ENCODE data around the gene TIMM13.
"Not testable (repeated sequence)": the region's sequence is repeated elsewhere in the genome, so short reads cannot be mapped to it uniquely, and the experiment has no call there.

Gene TIMM13

GRCh38 chr19:2431318-2432055, 4.1 kb upstream of the TIMM13 start:
- no peak for DNase-seq (ENCODE audit: low read depth in 2 of 2)

GRCh38 chr19:2429917-2430535, 2.6 kb upstream of the TIMM13 start:
- no peak for DNase-seq (ENCODE audit: low read depth in 2 of 2)

DNA sequence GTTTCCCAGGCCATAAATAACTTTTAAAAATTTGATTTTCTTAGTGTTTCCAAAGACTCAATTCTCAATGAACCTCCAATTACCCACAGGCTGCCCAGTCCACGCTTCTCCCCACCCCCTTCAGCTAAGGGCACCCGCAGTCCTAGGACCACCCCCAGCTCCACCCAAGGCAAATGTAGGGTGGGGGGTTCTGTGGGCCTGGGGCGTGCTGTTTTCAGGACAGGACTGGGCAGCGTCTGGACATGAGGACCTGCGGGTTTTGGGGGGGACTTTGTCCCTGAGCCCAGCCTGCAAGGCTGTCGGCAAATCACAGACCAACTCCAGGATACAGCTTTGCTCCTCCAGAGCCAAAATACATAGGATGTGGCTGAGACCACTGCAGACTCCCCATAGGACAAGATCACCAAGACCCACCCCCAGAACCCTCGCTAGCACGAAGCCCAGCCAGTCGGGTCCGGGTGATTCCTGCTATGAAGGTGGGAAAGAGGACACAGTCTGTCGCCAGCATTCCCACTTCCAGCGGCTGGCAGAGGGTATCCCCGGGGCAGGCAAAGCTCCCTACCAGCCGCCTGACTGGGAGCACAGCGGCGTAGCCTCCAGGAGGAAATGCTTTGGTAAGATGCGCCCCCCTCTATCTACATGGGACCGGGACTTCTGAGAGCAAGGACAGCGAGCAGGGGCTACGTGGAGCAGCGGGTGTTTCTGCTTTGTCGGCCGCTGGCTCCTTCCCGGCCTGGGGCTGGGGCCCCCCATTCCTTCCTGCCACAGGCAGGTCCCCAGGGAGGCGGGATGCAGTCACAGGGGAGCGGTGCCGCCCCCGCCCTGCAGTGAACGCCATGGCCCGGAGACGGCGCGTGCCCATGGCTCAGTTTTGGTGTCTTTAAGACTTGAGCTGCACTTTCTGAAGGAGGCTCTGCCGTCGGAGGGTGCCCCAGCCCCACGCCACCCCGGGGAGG, 1.6 kb upstream of the TIMM13 start:
- DNase-seq (ENCODE audit: low read depth in 2 of 2) = no peak

DNA sequence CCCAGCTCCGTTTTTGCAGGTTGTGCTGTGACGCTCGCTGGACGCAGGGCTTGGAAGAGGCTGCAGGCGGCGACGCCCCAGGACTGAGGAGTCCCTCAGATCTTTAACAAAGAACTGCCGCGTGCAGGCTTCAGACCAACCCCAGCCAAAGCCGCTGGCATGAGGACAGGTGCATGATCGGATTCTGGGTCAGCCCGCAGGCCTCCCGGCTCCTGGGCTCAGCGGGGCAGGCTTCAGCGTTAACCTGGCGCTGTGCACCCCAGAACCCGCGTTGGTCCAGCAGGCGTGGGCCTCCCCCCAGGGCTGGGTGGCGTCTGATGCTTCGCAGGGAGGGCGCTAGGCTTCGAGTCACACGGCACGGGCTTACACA, 920 bp upstream of the TIMM13 start:
- no peak for DNase-seq (ENCODE audit: low read depth in 2 of 2)

- peak; percentile 35 to 55 for DNase-seq (ENCODE audit: low read depth in 2 of 2)
Observed at GRCh38 chr19:2426611-2427428, 566 bp downstream of the TIMM13 start.

DNA sequence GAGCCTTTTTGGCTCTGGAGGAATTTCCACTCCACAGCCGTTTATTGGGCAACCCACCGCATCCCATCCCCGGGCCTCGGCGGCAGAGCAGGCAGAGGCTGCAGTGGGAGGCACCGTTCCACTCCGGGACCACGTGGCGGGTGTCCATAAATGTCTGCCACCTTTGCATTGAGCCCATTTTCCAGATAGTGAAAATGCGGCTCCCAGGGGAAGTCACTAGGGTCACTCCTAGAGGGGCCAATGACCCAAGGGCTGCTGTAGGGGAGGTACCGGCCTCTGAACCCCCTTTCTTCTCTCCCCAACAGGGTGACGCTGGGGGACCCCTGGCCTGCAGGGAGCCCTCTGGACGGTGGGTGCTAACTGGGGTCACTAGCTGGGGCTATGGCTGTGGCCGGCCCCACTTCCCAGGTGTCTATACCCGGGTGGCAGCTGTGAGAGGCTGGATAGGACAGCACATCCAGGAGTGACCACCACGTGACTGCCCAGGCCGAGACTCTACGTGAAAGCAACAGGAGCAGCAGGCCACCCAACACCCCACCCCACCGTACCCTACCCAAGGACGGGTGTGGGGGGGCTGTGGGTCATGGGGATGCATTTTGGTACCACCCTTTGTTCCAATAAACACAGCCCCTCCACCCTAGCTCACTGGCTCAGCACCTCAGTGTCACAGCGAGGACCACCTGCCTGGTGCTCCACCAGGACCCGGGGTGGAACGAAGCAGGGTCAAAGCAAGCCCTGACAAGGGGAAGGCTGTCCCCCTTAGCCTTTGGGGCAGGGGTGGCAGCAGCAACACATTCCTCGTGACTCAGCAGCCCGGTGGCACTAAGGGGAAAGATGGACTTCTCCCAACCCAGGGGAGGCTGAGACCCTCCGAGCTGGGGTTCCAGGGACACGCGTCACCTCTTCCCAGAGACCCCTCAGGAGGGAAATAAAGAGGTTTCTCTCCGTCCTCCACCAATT, 1.5 kb downstream of the TIMM13 start:
- DNase-seq (ENCODE audit: low read depth in 2 of 2) = no peak

DNA sequence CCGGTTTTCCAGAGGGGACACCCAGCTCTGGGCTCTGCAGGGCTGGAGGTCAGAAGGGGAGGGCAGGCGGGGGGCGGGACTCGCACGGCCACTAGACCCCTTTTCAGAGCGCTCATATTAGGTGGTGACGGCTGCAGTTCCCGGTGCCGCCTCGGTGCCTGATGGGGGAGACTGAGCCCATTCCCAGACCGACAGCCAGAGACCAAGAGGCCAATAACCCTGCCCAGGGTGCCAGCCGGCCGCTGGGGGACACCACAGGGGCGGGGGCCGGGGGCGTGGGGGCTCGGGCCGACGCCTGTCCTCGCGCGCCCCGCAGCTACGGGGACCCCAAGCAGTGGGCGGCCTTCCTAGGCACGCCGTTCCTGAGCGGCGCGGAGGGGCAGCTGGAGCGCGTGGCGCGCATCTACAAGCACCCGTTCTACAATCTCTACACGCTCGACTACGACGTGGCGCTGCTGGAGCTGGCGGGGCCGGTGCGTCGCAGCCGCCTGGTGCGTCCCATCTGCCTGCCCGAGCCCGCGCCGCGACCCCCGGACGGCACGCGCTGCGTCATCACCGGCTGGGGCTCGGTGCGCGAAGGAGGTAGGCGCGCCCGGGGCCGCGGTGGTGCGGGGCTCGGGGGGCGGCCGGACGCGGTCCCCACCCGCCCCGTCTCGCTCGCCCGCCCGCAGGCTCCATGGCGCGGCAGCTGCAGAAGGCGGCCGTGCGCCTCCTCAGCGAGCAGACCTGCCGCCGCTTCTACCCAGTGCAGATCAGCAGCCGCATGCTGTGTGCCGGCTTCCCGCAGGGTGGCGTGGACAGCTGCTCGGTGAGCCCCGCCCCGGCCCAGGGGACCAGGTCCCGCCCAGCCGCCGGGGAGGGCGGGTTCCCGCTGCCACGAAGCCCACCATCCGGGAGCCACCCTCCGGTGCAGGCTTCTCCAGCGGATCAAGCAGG, 2.4 kb downstream of the TIMM13 start:
- no peak for DNase-seq (ENCODE audit: low read depth in 2 of 2)

GRCh38 chr19:2423915-2424685, 3.3 kb downstream of the TIMM13 start:
- no peak for DNase-seq (ENCODE audit: low read depth in 2 of 2)

DNA sequence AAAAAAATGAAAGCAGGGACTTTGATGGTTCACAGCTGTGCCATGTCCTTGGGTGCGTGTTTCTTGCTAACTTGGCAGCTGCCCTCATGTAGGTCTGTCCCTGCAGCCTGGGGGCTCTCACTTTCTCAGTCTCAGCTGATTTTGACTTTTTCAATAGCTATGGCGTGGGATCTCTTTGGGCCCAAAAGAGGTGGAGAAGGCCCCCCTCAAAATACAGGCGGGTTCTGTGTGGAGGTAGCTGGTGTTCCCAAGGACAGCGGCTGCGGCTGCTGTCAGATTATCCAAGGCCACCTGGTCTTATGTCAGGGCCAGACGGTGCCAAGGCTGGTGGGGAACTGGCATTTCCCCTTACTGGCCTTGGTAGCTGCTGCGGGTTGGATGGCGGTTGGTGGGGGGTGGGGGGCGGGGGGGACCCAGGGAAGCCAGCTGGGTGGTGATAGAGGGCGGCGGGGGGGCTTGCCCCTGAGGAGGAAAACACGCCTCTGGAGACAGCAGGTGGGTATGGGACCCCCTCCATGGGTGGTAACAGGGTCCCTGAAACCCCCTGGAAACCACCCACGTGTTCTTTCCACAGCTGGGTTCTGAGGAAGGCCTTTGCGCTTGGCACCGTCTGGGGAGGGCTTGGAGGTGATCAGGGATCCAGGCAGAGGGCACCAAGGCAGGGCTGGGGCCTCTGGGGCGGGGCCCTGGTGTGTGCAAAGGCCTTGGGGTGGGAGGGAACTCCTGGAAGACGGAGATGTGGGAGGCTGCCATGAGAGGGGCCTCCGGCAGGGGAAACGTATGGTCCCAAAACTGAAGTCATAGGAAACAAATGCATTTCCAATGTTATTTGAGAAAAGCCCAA, 4.1 kb downstream of the TIMM13 start:
- DNase-seq (ENCODE audit: low read depth in 2 of 2) = no peak

- no peak for DNase-seq (ENCODE audit: low read depth in 2 of 2)
Observed at GRCh38 chr19:2421581-2422306, 5.6 kb downstream of the TIMM13 start.

DNA sequence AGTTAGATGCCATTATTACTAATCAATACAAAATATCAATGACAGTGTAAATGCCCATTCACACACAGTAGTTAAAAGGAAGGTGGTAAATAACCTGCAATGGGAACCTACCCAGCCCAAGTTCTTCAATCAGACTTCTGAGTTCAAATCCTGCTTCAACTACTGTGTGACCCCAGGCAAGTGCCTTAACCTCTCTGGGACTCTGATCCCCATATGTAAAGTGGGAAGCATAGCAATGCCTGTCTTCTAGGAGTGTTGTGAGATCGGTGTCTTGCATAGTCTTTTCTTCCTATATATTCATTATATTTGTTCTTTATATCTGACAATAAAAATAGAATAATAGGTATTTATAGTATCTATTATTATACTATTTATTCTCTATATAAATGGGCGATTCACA, 6.9 kb downstream of the TIMM13 start:
- DNase-seq (ENCODE audit: low read depth in 2 of 2) = no peak

GRCh38 chr19:2419754-2420153, 7.6 kb downstream of the TIMM13 start:
- no peak for DNase-seq (ENCODE audit: low read depth in 2 of 2)

- DNase-seq (ENCODE audit: low read depth in 2 of 2) = no peak
Observed at GRCh38 chr19:2417881-2418406, 9.4 kb downstream of the TIMM13 start.

DNA sequence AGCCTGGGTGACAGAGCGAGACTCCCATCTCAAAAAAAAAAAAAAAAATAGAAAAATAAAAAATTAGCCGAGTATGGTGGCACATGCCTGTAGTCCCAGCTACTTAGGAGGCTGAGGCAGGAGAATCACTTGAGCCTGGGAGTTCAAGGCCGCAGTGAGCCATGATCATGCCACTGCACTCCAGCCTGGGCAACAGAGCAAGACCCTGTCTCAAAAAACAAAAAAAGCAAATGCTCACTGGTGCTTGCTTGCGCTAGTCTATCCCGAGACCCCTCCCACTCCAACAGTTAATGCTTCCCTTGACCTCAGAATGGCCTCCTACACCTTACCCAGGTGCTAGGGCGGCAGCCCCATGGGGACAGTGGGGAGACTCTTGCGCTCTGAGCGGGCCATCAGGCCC, 9.9 kb downstream of the TIMM13 start:
- DNase-seq (ENCODE audit: low read depth in 2 of 2) = not testable (repeated sequence)

GRCh38 chr19:2416321-2417097, 10.9 kb downstream of the TIMM13 start:
- DNase-seq (ENCODE audit: low read depth in 2 of 2) = no peak

DNA sequence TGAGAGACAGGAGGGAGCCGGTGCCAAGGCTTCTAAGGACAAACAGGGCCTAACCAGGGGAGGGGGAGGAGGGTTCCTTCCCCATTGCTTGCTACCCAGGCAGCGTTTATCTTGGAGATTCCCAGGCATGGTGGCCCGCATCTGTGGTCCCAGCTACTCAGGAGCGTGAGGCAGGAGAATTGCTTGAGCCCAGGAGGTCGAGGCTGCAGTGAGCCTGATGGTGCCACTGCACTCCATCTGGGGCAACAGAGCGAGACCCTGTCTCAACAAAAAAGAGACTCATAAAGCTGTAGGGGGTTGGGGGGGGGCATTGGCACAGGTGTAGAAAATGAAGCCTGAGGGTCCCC, 11.4 kb downstream of the TIMM13 start:
- DNase-seq (ENCODE audit: low read depth in 2 of 2) = no peak

Data from stimulated activated CD4-positive, alpha-beta T cell treated with anti-CD3 and anti-CD28 coated beads, Interleukin-1b, Interleukin-23, amount 100 ng/mL, for 4 hours (primary cell).